Inflammatory macrophage treated with lipopolysaccharide for 4 hours (primary cell): ENCODE data around the gene CEACAM19.
"Not testable (repeated sequence)": the region's sequence is repeated elsewhere in the genome, so short reads cannot be mapped to it uniquely, and the experiment has no call there.

ENCODE experiments used
- DNase-seq: peaks from one replicate; pipeline ENCODE4 v3.0.0-alpha.2; 2020

CEACAM19 gene, protein sequence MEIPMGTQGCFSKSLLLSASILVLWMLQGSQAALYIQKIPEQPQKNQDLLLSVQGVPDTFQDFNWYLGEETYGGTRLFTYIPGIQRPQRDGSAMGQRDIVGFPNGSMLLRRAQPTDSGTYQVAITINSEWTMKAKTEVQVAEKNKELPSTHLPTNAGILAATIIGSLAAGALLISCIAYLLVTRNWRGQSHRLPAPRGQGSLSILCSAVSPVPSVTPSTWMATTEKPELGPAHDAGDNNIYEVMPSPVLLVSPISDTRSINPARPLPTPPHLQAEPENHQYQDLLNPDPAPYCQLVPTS

DNA sequence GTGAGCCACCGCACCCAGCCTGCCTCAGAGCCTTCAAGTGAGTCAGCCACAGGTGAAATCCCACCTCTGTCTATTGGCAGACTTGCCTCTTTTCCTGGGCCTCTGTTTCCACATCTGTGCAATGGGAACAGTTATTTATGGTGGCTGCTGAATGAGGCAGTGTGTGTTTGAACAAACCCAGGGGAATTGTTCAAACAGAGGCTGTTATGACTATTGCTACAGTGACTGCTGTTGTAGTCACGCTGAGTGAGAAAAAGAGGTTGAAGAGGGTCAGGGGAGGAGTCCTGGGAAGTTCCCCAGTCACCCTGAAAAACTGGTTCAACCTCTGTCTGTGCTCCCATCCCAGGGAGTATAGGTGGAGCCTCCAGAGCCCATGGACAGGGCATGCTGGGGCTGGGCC lies at the start of gene CEACAM19:
Gene CEACAM19 (plus strand): TSS at position 83 of the 400 bp plus-strand sequence. CDS start 450 bp downstream, outside the sequence.
- no peak for DNase-seq

DNA sequence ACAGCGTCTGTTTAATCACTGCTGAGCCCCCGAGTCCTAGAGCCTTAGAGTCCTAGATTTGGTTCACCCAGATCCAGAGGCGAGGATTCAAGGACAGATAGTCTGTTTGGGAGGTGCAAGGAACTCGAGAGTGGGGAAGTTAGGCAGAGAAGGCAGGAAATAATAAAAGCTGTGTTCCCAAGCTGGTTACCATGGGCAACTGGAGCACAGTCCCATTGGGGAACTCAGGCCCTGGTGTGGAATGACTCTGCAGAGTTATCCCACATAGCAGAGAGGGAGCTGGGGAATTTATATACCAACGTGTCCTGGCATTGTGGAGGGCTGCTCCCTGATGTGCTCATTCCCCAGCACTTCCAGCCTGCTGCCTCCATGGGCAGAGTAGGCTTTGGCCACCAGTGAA lies 48.2 kb upstream of the CEACAM19 start:
- DNase-seq: peak; percentile 43

DNA sequence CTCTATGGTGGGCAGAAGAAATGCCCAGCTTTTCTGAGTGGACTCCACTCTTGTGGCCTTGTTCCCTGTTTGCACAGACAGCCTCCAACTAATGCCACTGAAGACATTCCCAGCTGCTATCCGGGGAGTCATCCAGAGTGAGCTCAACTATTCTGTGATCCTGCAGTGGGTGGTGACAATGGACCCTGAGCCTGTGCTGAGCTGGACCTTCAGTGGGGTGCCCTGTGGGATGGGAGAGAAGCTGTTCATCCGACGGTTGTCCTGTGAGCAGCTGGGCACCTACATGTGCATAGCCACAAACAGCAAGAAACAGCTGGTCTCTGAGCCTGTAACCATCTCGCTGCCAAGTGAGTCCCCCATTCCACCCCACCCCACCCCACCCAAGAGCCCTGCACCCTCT lies 47.7 kb upstream of the CEACAM19 start:
- DNase-seq: no peak

DNA sequence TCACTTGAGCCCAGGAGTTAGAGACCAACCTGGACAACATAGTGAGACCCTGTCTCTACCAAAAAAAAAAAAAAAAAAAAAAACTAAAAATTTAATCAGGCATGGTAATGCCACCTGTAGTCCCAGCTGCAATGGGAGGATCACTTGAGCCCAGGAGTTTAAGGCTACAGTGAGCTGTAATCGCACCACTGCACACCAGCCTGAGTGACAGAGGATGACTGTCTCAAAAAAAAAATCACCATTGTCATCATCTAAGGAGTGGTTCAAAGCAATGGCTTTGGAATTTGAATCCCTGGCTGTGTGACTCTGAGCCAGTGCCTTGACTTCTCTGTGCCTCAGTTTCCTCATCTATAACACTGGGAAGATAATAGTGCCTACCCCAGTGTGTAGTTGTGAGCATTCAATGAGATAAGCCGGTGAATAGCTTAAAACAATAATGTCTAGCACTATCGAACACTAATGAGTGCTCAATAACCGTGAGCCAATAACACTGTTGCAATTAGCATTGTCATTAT lies 46.4 kb upstream of the CEACAM19 start:
- DNase-seq: no peak

DNA sequence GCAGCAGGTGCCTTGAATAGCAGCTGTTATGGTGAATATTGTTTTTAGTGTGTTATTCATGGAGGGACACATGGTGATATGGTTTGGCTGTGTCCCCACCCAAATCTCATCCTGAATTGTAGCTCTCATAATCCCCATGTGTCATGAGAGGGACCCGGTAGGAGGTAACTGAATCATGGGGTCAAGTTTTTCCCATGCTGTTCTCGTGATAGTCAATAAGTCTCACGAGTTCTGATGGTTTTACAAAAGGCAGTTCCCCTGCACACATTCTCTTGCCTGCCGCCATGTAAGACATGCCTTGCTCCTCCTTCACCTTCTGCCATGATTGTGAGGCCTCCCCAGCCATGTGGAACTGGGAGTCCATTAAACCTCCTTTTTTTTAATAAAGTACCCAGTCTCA lies 45.6 kb upstream of the CEACAM19 start:
- not testable (repeated sequence) for DNase-seq

DNA sequence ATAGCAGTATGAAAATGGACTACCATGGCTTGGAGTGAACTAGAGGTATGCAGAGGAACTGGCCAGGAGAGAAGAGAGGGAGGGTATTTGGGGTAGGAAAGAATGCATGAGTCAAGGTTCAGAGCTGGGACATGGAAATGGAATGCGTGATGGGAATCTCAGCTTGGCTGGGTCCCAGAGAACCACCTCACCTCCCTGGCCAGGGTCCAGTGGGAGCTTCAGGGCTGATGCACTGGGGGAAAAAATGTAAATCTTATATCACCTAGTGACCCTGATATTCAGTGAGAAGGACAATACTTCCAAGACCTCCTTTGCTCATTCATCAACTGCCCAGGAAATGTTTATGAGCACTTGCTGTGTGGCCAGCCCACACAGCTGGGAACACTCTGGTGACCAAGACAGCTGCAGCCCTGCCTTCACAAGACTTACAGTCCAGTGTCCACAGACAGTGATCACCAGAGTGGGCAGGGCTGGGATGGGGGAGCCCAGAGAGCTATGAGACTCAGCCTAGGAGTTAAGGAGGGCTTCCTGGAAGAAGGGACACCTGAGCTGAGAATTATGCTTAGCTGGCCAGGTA lies 45.1 kb upstream of the CEACAM19 start:
- no peak for DNase-seq

DNA sequence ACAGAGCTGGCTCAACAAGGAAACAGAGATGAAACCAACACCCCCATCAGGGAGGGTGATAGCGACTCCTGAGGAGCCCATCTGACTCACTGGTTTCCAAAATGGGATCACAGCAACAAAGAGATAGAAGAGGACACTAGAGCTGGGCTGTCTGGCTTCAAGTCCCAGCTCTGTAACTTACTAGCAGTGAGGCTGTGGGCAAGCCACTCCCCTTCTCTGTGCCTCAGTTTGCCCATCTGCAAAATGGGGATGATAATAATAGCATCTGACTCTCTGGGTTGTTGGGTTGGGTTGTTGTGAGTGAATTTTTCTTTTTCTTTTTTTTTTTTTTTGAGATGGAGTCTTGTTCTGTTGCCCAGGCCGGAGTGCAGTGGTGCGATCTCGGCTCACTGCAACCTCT lies 43.7 kb upstream of the CEACAM19 start:
- no peak for DNase-seq

DNA sequence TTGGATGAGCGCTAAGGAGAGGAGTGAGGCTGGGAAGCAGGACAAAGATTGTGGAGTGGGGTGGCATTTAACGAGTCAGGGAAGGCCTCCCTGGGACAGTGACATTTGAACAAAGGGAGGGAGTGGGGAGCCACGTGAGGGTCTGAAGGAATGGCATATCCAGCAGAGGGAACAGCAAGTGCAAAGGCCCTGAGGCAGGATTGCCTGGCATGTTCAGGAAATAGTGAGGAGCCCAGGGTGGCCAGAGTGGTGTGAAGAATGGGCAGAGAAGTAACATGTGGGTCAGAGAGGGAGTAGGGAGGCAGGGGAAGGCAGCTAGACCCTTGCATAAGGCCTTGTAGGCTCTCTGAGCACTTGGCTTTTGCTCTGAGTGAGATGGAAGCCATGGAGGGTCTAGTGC lies 42.5 kb upstream of the CEACAM19 start:
- no peak for DNase-seq

DNA sequence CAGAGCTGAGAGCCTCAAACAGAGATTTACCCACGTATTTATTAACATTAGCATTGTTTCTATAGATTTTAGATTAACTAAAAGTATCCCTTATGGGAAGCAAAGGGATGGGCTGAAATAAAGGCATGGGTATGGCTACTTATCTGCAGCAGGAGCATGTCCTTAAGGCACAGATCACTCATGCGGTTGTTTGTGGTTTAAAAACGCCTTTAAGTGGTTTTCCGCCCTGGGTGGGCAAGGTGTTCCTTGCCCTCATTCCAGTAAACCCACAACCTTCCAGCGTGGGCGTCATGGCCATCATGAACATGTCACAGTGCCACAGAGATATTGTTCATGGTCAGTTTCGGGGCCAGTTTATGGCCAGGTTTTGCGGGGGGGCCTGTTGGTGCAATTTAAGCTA lies 39.7 kb upstream of the CEACAM19 start:
- DNase-seq: not testable (repeated sequence)

DNA sequence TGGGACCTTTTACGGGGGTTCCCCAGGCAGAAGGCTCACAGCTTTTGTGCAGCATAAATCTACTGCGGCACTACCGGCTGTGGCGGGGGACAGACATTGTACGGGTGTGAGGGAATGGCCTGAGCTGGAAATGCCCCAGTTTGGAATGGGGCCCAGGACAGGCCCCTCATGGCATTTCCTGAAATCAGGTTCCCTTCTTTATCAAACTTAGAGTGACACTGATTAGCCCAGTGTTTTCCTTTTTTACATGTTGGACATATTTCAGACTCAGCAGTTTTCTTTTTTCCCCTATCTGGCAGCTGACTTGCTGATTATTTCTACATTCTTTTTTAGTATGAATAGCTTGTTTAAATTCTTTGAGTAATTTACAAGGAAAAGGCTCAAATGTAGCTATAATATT lies 37.2 kb upstream of the CEACAM19 start:
- DNase-seq: not testable (repeated sequence)

DNA sequence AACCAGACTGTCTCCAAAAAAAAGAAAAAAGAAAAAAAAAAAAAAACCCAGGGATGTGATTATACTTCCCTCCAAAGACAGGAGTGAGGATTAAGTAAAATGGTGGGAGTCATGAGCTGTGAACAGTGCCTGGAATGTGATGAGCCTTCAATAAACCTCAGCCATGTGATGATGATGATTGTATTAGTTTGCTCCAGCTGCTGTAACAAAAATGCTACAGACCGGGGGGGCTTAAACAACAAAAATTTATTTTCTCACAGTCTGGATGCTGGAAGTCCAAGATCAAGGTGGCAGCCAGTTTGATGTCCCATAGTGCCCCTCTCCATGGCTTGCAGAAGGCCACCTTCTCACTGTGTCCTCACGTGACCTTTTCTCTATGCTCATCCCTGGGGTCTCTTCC lies 36.5 kb upstream of the CEACAM19 start:
- no peak for DNase-seq

DNA sequence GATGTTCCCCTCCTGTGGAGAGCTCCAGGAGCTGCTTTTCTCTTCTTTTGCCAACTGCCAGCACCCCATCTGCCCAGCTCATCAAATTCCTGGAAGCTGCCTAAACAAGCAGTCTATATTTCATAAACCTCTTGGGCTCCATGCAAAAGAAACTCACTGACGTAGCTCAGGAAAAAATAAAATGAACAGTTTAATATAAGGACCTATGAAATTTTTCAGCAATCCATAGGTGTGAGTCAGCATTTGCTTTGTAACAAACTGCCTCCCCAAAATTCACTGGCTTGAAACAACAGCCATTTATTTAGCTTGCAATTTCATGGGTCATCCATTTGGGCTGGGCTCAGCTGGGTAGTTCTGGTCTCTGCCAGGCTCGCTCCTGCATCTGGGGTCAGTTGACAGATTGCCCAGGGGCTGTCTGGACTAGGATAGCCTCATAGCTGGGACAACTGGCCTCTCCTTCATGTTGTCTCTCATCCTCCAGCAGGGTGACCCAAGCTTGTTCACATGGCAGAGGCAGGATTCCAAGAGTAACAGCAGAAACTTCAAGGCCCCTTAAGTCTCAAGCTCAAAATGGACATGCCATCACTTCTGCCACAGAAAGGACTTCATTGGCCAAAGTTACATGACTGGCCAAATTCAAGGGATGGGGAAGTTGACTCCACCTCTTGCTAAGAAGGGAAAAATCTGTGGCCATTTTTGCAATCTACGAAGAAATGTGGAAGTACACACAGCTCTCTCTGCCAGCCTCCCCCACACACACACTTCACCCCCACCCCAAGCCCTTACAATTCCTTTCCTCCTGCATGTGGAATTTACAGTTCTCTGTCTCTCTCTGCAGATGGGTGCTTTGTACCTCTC lies 35.5 kb upstream of the CEACAM19 start:
- peak; percentile 87 for DNase-seq

DNA sequence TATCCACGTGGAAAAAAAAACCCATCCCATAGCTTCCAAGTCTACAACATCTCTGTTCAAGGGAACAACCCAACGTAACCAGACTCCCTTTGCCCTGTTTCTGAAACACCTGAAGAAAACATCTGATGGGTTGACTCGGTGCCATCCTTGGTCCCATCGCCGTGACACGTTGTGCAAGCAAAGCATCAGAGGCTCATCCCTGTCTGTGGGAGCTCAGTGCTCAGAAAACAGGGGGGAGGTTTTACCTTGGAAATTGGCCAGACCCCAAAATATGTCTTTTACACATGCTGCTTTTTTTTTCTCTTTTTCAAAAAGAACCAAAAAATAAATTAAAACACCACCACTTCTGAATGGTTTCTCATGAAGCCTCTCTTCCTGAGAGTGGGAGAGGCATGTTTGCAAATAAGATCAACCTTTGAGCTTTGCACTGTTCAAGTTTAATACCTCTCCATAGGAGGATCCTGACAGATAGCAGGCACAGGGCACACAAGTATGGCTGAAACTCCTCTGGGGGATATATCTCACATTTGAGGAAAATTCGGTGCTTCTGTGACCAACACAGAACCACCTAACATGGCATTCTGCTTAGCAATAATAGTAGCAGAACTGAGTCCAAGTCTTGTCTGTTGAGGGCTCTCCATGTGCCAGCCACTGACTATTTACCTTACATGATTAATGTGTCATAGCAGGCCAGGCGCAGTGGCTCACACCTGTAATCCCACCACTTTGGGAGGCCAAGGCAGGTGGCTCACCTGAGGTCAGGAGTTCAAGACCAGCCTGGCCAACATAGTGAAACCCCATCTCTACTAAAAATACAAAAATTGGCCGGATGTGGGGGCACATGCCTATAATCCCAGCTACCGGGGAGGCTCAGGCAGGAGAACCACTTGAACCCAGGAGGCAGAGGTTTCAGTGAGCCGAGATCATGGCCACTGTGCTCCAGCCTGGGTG lies 34.6 kb upstream of the CEACAM19 start:
- no peak for DNase-seq

DNA sequence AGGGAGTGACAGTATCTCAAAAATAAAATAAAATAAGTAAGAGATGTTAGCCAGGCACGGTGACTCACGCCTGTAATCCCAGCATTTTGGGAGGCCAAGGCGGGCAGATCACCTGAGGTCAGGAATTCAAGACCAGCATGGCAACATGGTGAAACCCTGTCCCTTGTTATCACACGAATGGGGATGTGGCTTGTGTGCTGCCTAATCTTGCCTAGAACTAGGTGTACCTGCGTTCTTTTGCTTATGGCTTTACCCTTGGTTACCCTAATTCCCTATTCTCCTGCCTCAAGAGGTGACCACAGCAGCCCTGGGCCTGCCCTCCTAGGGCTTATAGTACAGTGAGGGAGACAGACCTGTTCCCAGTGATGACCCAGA lies 33.9 kb upstream of the CEACAM19 start:
- DNase-seq: no peak

DNA sequence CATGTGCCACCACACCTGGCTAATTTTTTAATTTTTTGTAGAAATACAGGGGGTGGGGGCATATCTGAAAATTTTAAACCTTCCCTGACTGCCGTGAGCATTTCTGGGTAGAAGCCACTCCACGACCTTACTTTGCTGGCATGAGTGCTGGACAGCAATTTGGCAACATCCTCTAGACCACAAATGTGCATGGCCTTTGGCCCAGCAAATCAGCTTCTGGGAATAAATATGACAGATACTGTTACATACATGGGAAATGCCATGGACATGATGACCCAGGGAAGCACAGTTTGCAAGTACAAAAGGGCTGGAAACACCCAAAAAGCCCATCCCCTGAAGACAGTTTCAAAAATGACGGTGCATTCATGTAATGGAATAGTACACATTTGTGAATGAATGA lies 30.8 kb upstream of the CEACAM19 start:
- DNase-seq: peak; percentile 75

DNA sequence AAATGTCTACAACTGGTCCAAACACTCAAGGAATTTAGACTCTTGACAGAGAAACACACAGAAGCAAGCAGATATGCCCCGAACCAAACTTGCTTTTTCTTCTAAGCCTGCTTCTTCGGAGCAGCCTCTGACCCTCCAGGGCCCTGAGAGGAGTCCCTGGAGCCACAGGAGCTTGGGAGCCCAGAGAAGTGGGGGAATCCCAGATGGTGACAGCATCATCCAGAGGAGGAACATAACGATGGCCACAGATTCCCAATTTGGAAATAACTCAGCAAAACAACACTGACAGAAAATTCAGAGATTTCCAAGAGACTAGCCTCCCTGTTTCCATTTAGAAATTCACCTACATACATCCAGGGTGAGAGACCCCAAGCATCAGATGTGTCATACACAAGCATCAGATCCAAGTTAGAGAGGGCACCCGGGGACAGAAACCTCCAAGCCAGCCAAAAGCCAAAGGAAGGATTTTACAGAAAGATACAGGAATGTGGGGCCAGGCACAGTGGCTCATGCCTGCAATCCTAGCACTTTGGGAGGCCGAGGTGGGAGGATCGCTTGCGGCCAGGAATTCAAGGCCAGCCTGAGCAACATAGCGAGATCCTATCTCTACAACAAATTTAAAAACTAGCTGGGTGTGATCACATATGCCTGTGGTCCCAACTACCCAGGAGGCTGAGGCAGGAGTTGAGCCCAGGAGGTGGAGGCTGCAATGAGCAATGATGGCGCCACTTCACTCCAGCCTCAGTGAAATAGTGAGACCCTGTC lies 29.6 kb upstream of the CEACAM19 start:
- DNase-seq: peak; percentile 51

DNA sequence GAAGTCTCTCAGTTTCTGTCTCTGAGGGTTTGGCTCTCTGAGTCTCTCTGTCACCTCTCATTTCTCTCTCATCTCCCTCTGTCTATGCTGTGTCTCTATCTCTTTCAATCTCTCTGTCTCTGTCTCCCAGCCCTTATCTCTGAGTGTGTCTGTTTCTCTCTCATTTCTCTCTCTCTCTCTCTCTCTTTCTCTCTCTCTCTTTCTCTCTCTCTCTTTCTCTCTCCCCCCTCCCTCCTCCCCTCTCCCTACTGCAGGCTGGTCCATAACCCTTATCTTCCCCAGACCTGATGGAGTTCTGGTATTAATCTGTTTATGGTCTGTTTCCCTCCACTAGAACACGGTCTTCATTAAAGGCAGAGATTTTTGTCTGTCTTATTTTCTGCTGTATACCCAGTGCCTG lies 28.9 kb upstream of the CEACAM19 start:
- DNase-seq: no peak

DNA sequence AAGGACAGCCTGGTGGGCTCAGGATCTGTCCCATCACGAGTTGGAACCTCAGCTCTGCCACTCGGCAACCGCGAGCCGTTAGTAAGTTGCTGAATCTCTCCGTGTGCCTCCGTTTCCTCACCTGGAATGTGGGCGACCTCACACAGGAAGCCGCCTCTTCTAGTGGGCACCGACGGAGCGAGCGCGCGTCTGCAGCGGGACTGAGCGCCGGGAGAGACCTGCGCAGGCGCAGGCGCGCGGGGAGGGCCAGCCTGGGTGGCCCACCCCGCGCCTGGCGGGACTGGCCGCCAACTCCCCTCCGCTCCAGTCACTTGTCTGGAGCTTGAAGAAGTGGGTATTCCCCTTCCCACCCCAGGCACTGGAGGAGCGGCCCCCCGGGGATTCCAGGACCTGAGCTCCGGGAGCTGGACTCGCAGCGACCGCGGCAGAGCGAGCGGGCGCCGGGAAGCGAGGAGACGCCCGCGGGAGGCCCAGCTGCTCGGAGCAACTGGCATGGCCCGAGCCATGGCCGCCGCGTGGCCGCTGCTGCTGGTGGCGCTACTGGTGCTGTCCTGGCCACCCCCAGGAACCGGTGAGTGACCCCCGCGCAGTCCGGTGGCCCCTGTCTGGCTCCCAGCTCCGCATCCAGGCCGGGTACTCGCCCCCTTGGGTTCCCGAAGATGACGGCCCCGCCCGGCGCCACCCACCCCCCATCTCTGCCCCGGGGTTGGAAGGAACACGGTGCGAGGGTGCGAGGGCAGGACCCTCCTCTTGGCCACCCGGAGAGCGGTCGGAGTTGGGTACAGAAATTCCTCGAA lies 27.5 kb upstream of the CEACAM19 start, which contains the start of gene PVR:
Gene PVR (plus strand): TSS at position 306 of the 797 bp plus-strand sequence. CDS start 187 bp downstream, at position 493.
- peak; percentile 77 for DNase-seq

DNA sequence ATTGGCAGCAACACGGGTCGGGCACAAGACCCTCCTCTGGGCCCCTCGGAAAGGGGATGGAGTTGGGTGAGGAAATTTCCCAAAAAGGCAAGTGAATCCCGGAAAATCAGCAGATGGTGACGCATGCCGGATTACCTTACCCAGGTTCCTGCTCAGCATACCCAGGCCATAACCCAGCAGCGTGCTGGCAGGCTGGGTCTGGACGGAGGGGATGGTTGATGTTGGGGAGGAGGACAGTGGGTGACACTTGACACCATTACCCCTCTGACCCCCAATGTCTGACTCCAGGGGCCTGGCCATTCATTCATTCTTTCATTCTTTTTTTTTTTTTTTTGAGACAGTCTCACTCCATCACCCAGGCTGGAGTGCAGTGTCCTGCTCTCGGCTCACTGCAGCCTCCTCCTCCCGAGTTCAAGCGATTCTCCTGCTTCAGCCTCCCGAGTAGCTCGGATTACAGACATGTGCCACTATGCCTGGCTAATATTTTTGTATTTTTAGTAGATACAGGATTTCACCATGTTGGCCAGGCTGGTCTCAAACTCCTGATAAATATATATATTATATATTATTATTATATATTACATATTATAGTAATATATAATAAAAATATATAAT lies 26.8 kb upstream of the CEACAM19 start:
- DNase-seq: no peak

DNA sequence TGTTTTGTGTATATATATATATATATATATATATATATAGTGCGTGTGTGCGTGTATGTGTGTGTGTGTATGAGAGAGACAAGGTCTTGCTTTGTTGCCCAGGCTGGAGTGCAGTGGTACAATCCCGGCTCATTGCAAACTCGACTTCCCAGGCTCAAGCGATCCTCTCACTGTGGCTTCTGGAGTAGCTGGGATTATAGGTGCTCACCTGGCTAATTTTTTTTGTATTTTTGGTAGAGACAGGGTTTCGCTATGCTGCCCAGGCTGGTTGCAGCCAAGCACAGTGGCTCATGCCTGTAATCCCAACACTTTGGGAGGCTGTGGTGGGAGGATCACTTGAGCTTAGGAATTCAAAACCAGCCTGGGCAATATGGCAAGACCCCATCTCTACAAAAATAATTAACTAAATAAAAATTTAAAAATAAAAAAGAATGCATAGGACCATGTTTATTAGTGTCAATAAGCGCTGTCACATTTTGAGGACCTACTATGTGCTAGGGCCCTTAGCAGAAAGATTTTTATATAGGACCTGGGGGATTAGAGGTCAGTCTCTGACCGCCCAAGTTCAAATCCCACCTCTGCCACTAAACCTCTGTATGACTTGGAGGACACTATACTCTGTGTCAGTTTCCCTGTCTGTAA lies 25.8 kb upstream of the CEACAM19 start:
- no peak for DNase-seq
